H1 (cell line): ENCODE measurements around the gene SLC12A4. TPM values are rescaled to one million over a fixed set of nuclear protein-coding genes. Genes with fewer than 3 reads are reported as not detected.

Experiments
- ATF3 ChIP-seq: IDR thresholded peaks from 2 replicates; pipeline ENCODE4 v1.6.1; 2011; ENCODE audit warnings: low read depth, mild to moderate bottlenecking, low read length; ENCODE audit not compliant: insufficient read depth
- BRCA1 ChIP-seq: IDR thresholded peaks from 2 replicates; pipeline ENCODE4 v1.6.1; 2012; ENCODE audit warnings: low read depth, low read length, improper control_type of control experiment
- CBX8 ChIP-seq: fragments of 300-800, 300-1000 bp; sonication (generic); IDR thresholded peaks from 2 replicates; pipeline ENCODE4 v1.7.1; 2016; ENCODE audit warnings: low read depth, low read length, borderline replicate concordance
- EGR1 ChIP-seq: IDR thresholded peaks from 2 replicates; pipeline ENCODE4 v1.6.1; 2011; ENCODE audit warnings: low read depth, low read length, borderline replicate concordance
- PHF8 ChIP-seq: fragments of 200-600 bp; sonication (generic); conservative IDR thresholded peaks from 2 replicates; pipeline ENCODE4 v1.7.1; 2012; ENCODE audit warnings: low read depth, mild to moderate bottlenecking, inconsistent platforms, low read length, moderate library complexity
- polyA plus RNA-seq, 7 experiments: library from polyadenylated mRNA; depleted of rRNA in 3 of 7; stranded (reverse) in 5 of 7; unstranded in 2 of 7; fragments of >200 nt in 5 of 7; fragments of 200-250 nt in 2 of 7; gene quantifications; 1 replicate in 5 of 7; 2 replicates in 1 of 7; 4 replicates in 1 of 7; pipeline versions ENCODE4 v1.2.1 to v1.2.3, GENCODE V29; 2011 to 2013; ENCODE audit warnings: missing spikeins in 2 of 7, mixed read lengths in 2 of 7
- total RNA-seq: library from RNA; stranded (reverse); fragmentation: NEBNext Ultra II Directional; extraction: Animal tissue kit (Norgen Biotek cat#: 25700); gene quantifications from 2 replicates; pipeline ENCODE4 v1.2.1, GENCODE V29; 2021
- TF ChIP-seq, protein P1 (sequence below): fragments of 300-600 bp; sonication (generic); IDR thresholded peaks from 2 replicates; pipeline ENCODE4 v1.7.1; 2012; ENCODE audit warnings: low read length, moderate library complexity, mild to moderate bottlenecking, inconsistent platforms; ENCODE audit not compliant: insufficient replicate concordance
- TF ChIP-seq, protein P2 (sequence below): IDR thresholded peaks from 2 replicates; pipeline ENCODE4 v1.6.1; 2012; ENCODE audit warnings: inconsistent platforms
- TF ChIP-seq, protein P3 (sequence below): IDR thresholded peaks from 2 replicates; pipeline ENCODE4 v1.6.1; 2011; ENCODE audit warnings: low read length, improper control_type of control experiment
- TF ChIP-seq, protein P4 (sequence below): IDR thresholded peaks from 2 replicates; pipeline ENCODE4 v1.6.1; 2012; ENCODE audit warnings: inconsistent platforms

The SLC12A4 gene
- total and polyA plus RNA-seq, 2 of the 8 experiments (the other 6 are each of a cell fraction or from before 2014, with no cell fraction given), result 41.3 to 49.3 TPM

- TF ChIP-seq, protein P1, sequence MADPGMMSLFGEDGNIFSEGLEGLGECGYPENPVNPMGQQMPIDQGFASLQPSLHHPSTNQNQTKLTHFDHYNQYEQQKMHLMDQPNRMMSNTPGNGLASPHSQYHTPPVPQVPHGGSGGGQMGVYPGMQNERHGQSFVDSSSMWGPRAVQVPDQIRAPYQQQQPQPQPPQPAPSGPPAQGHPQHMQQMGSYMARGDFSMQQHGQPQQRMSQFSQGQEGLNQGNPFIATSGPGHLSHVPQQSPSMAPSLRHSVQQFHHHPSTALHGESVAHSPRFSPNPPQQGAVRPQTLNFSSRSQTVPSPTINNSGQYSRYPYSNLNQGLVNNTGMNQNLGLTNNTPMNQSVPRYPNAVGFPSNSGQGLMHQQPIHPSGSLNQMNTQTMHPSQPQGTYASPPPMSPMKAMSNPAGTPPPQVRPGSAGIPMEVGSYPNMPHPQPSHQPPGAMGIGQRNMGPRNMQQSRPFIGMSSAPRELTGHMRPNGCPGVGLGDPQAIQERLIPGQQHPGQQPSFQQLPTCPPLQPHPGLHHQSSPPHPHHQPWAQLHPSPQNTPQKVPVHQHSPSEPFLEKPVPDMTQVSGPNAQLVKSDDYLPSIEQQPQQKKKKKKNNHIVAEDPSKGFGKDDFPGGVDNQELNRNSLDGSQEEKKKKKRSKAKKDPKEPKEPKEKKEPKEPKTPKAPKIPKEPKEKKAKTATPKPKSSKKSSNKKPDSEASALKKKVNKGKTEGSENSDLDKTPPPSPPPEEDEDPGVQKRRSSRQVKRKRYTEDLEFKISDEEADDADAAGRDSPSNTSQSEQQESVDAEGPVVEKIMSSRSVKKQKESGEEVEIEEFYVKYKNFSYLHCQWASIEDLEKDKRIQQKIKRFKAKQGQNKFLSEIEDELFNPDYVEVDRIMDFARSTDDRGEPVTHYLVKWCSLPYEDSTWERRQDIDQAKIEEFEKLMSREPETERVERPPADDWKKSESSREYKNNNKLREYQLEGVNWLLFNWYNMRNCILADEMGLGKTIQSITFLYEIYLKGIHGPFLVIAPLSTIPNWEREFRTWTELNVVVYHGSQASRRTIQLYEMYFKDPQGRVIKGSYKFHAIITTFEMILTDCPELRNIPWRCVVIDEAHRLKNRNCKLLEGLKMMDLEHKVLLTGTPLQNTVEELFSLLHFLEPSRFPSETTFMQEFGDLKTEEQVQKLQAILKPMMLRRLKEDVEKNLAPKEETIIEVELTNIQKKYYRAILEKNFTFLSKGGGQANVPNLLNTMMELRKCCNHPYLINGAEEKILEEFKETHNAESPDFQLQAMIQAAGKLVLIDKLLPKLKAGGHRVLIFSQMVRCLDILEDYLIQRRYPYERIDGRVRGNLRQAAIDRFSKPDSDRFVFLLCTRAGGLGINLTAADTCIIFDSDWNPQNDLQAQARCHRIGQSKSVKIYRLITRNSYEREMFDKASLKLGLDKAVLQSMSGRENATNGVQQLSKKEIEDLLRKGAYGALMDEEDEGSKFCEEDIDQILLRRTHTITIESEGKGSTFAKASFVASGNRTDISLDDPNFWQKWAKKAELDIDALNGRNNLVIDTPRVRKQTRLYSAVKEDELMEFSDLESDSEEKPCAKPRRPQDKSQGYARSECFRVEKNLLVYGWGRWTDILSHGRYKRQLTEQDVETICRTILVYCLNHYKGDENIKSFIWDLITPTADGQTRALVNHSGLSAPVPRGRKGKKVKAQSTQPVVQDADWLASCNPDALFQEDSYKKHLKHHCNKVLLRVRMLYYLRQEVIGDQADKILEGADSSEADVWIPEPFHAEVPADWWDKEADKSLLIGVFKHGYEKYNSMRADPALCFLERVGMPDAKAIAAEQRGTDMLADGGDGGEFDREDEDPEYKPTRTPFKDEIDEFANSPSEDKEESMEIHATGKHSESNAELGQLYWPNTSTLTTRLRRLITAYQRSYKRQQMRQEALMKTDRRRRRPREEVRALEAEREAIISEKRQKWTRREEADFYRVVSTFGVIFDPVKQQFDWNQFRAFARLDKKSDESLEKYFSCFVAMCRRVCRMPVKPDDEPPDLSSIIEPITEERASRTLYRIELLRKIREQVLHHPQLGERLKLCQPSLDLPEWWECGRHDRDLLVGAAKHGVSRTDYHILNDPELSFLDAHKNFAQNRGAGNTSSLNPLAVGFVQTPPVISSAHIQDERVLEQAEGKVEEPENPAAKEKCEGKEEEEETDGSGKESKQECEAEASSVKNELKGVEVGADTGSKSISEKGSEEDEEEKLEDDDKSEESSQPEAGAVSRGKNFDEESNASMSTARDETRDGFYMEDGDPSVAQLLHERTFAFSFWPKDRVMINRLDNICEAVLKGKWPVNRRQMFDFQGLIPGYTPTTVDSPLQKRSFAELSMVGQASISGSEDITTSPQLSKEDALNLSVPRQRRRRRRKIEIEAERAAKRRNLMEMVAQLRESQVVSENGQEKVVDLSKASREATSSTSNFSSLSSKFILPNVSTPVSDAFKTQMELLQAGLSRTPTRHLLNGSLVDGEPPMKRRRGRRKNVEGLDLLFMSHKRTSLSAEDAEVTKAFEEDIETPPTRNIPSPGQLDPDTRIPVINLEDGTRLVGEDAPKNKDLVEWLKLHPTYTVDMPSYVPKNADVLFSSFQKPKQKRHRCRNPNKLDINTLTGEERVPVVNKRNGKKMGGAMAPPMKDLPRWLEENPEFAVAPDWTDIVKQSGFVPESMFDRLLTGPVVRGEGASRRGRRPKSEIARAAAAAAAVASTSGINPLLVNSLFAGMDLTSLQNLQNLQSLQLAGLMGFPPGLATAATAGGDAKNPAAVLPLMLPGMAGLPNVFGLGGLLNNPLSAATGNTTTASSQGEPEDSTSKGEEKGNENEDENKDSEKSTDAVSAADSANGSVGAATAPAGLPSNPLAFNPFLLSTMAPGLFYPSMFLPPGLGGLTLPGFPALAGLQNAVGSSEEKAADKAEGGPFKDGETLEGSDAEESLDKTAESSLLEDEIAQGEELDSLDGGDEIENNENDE, result no peak
- no peak for TF ChIP-seq CBX8
- no peak for TF ChIP-seq BRCA1
- TF ChIP-seq, protein P2, sequence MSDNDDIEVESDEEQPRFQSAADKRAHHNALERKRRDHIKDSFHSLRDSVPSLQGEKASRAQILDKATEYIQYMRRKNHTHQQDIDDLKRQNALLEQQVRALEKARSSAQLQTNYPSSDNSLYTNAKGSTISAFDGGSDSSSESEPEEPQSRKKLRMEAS, result no peak
- no peak for TF ChIP-seq ATF3
- TF ChIP-seq, protein P3, sequence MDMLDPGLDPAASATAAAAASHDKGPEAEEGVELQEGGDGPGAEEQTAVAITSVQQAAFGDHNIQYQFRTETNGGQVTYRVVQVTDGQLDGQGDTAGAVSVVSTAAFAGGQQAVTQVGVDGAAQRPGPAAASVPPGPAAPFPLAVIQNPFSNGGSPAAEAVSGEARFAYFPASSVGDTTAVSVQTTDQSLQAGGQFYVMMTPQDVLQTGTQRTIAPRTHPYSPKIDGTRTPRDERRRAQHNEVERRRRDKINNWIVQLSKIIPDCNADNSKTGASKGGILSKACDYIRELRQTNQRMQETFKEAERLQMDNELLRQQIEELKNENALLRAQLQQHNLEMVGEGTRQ, result no peak
- TF ChIP-seq EGR1, result no peak
- TF ChIP-seq, protein P4, sequence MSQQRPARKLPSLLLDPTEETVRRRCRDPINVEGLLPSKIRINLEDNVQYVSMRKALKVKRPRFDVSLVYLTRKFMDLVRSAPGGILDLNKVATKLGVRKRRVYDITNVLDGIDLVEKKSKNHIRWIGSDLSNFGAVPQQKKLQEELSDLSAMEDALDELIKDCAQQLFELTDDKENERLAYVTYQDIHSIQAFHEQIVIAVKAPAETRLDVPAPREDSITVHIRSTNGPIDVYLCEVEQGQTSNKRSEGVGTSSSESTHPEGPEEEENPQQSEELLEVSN, result no peak
- TF ChIP-seq PHF8, result no peak
Measured at GRCh38 chr16:67961551-67961957, 6.9 kb downstream of the SLC12A4 start (continued).
